GM19035 (cell line): ENCODE data around the gene HS6ST3.
"Not testable (repeated sequence)": the region's sequence is repeated elsewhere in the genome, so short reads cannot be mapped to it uniquely, and the experiment has no call there.

Source experiments
- ATAC-seq: cut with Tn5 transposase; IDR thresholded peaks from one replicate; pipeline ENCODE4 v1.9.1; 2021; ENCODE audit not compliant: unreplicated experiment

Gene HS6ST3

GRCh38 chr13:96524398-96525020 is 434.6 kb downstream of the HS6ST3 start:
- ATAC-seq = not testable (repeated sequence)

GRCh38 chr13:96525715-96526114 is 435.8 kb downstream of the HS6ST3 start:
- ATAC-seq = no peak

GRCh38 chr13:96527497-96527896 is 437.6 kb downstream of the HS6ST3 start:
- ATAC-seq = no peak

- ATAC-seq = no peak
These were observed 442.9 kb downstream of the HS6ST3 start for GRCh38 chr13:96532804-96533203.

- no peak for ATAC-seq
These were observed 443.5 kb downstream of the HS6ST3 start for GRCh38 chr13:96533408-96533807.

GRCh38 chr13:96539791-96540190 is 449.9 kb downstream of the HS6ST3 start:
- ATAC-seq = no peak

- ATAC-seq = no peak
These were observed 450.8 kb downstream of the HS6ST3 start for GRCh38 chr13:96540670-96541069.

GRCh38 chr13:96542986-96543385 is 453.1 kb downstream of the HS6ST3 start:
- no peak for ATAC-seq

- ATAC-seq = no peak
These were observed 455.1 kb downstream of the HS6ST3 start for GRCh38 chr13:96544957-96545356.

GRCh38 chr13:96546463-96546862 is 456.6 kb downstream of the HS6ST3 start:
- no peak for ATAC-seq

- ATAC-seq = no peak
These were observed 461.6 kb downstream of the HS6ST3 start for GRCh38 chr13:96551546-96551945.

GRCh38 chr13:96552559-96552958 is 462.7 kb downstream of the HS6ST3 start:
- no peak for ATAC-seq

- no peak for ATAC-seq
These were observed 463.9 kb downstream of the HS6ST3 start for GRCh38 chr13:96553796-96554195.

GRCh38 chr13:96573563-96573962 is 483.7 kb downstream of the HS6ST3 start:
- no peak for ATAC-seq

GRCh38 chr13:96575423-96576320 is 485.8 kb downstream of the HS6ST3 start:
- ATAC-seq = no peak

GRCh38 chr13:96581741-96582140 is 491.8 kb downstream of the HS6ST3 start:
- ATAC-seq = no peak

- ATAC-seq = no peak
These were observed 525.3 kb downstream of the HS6ST3 start for GRCh38 chr13:96615252-96615651.

- ATAC-seq = no peak
These were observed 527.6 kb downstream of the HS6ST3 start for GRCh38 chr13:96617528-96617927.

- ATAC-seq = no peak
These were observed 531.8 kb downstream of the HS6ST3 start for GRCh38 chr13:96621634-96622183.

- ATAC-seq = no peak
These were observed 539.4 kb downstream of the HS6ST3 start for GRCh38 chr13:96629331-96629730.

GRCh38 chr13:96632536-96633320 is 542.8 kb downstream of the HS6ST3 start:
- no peak for ATAC-seq
